Breast epithelium (tissue), 3 donors: Measurements from ENCODE around the gene MTRFR.

ENCODE experiments used
- POLR2A ChIP-seq: fragments of 450-650 bp; IDR thresholded peaks from one replicate; pipeline ENCODE4 v1.6.1; 2016; ENCODE audit warnings: antibody characterized with exemption, mild to moderate bottlenecking, moderate library complexity
- TF ChIP-seq, protein P1 (sequence below), 3 donors: fragments of 450-650 bp; IDR thresholded peaks; one replicate each; pipeline ENCODE4 v1.5.1; 2016 to 2017; ENCODE audit warnings: antibody characterized with exemption in 3 of 3, mild to moderate bottlenecking in 3 of 3, moderate library complexity in 3 of 3

GRCh38 chr12:123280971-123281370 is 47.7 kb downstream of the MTRFR start:
- TF ChIP-seq, protein P1, sequence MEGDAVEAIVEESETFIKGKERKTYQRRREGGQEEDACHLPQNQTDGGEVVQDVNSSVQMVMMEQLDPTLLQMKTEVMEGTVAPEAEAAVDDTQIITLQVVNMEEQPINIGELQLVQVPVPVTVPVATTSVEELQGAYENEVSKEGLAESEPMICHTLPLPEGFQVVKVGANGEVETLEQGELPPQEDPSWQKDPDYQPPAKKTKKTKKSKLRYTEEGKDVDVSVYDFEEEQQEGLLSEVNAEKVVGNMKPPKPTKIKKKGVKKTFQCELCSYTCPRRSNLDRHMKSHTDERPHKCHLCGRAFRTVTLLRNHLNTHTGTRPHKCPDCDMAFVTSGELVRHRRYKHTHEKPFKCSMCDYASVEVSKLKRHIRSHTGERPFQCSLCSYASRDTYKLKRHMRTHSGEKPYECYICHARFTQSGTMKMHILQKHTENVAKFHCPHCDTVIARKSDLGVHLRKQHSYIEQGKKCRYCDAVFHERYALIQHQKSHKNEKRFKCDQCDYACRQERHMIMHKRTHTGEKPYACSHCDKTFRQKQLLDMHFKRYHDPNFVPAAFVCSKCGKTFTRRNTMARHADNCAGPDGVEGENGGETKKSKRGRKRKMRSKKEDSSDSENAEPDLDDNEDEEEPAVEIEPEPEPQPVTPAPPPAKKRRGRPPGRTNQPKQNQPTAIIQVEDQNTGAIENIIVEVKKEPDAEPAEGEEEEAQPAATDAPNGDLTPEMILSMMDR (IDR thresholded peaks at IDR 0.05) = no peak
- no peak for TF ChIP-seq POLR2A
